Effector memory CD8-positive, alpha-beta T cell (primary cell): ENCODE results near the gene NDUFB11.

Source experiments
- ATAC-seq: fragments of 150-1000 bp; cut with Tn5 transposase; replicated peaks from 2 replicates; pipeline ENCODE4 v1.10.0; 2021; ENCODE audit warnings: mild to moderate bottlenecking, moderate library complexity
- DNase-seq, 3 experiments: peaks; one replicate each; pipeline ENCODE4 v3.0.0; 2021
- H3K27ac Mint-ChIP-seq, 2 donors: one replicate each; pipeline ENCODE4 v1.8.0; 2022; ENCODE audit warnings: mild to moderate bottlenecking in 2 of 2, mixed read lengths in 2 of 2, moderate library complexity in 2 of 2
- H3K27me3 Mint-ChIP-seq, 2 donors: one replicate each; pipeline ENCODE4 v1.8.0; 2022; ENCODE audit warnings: mixed read lengths in 2 of 2
- H3K36me3 Mint-ChIP-seq: one replicate; pipeline ENCODE4 v1.8.0; 2022; ENCODE audit warnings: mild to moderate bottlenecking, moderate library complexity, mixed read lengths; ENCODE audit not compliant: insufficient read depth
- H3K4me1 Mint-ChIP-seq, 2 donors: one replicate each; pipeline ENCODE4 v1.8.0; 2022; ENCODE audit warnings: low read depth in 2 of 2, mixed read lengths in 2 of 2
- H3K4me3 Mint-ChIP-seq, 2 donors: one replicate each; pipeline ENCODE4 v1.8.0; 2022; ENCODE audit warnings: mild to moderate bottlenecking in 2 of 2, mixed read lengths in 2 of 2, moderate library complexity in 2 of 2
- H3K9me3 Mint-ChIP-seq, 2 donors: one replicate each; pipeline ENCODE4 v1.8.0; 2022; ENCODE audit warnings: mixed read lengths in 2 of 2

NDUFB11 gene

DNA sequence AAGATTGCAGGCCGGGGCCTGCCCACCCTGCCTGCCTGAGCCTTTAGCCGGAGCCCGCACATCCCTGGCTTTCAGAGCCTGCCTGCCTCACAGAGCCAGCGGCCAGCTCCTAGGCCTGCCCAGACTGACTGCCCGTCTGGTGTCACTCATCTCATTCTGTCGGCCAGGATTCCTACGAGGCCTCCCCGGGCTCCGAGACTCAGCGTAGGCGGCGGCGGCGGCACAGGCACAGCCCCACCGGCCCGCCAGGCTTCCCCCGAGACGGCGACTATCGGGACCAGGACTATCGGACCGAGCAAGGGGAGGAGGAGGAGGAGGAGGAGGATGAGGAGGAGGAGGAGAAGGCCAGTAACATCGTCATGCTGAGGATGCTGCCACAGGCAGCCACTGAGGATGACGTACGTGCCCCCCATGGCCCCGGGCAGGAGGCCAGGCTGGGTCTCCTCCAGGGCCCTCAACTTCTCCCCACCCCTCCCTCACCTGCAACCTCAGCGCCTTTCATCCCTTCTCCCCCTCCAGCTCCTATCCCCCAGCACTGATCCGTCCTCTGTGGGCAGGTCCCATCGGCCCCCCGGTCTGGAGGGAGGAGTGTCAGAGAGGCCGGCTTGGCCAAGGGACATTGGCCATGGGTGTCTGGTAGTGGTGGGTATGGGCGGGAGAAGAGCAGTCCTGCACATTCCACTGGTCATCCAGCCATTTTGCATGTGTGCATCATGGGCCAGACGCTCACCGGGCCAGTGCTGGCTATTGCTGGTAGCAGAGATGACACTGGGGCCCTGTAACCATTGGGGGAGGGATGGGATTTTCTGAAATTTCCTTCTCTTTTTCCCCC, 26.6 kb upstream of the NDUFB11 start:
- Mint-ChIP-seq H3K9me3 (no peaks in the 10 kb centered on the region), H3K27me3 (no peaks in the 10 kb centered on the region), H3K4me3 (no peak overlapping the region), H3K36me3 (peaks cover 32% of the 10 kb centered on the region), H3K27ac (no peak overlapping the region), H3K4me1 (peaks cover 4 to 5% of the 10 kb centered on the region in 2 donors)
- DNase-seq (no peak), ATAC-seq (no peak)

DNA sequence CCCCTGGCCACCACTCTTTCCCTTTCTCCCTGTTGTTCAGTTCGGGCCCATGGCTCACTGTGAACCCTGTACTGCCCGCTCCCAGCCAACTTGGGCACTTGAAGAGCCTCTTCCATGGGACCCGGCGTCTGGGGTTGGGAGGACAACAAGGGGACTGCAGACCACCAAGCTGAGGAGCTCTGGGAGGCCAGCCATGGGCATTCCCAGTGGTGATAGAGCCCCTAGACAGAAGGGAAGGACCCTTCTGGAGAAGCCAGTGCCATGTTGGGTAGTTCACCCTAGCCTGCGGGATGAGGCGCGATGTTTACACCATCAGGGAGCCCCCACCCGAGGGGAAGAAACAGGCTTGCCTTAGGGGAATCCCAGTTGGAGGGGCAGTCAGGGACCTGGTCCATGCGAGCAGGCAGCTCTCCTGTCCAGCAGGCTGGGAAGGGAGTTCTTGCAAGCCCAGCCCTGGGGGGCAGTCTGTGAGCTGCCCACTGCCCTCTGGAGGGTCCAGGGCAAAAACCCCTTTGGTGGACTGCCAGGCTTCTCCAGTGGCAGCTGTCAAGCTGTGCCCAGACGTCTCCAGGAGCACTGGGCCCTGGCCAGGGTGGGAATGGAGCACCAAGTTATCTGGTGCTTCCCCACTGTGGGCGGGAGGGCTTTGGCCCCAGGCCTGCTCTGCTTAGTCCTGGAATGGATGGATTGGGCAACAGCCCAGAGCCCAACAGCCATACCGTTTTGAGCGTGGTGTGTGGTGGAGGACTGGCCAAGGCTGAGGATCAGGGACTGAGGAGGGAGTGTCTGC, 25.4 kb upstream of the NDUFB11 start:
- Mint-ChIP-seq H3K9me3 (no peaks in the 10 kb centered on the region), H3K27me3 (no peaks in the 10 kb centered on the region), H3K27ac (peak overlapping the region in 1 of 2 donors; percentile 76), H3K4me1 (peaks cover 4 to 5% of the 10 kb centered on the region in 2 donors), H3K36me3 (peaks cover 36% of the 10 kb centered on the region), H3K4me3 (no peak overlapping the region)
- no peak for DNase-seq
- no peak for ATAC-seq

DNA sequence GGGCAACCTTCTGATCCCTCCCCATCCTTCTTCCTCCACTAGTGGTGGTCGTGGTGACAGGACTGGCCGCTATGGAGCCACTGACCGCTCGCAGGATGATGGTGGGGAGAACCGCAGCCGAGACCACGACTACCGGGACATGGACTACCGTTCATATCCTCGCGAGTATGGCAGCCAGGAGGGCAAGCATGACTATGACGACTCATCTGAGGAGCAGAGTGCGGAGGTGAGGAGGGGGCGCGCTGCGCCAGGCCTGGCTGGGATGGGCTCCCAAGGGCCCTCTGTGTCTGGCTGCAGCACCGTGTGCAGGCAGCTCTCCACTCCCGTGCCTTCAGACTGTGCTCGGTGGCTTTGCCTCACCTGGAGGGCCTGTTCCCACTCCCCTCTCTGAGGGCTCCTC, 24.8 kb upstream of the NDUFB11 start:
- ATAC-seq (no peak), DNase-seq (no peak)
- Mint-ChIP-seq H3K36me3 (peaks cover 38% of the 10 kb centered on the region), H3K27me3 (no peaks in the 10 kb centered on the region), H3K4me1 (peaks cover 4 to 5% of the 10 kb centered on the region in 2 donors), H3K27ac (peak overlapping the region in 1 of 2 donors; percentile 41), H3K4me3 (no peak overlapping the region), H3K9me3 (no peaks in the 10 kb centered on the region)

DNA sequence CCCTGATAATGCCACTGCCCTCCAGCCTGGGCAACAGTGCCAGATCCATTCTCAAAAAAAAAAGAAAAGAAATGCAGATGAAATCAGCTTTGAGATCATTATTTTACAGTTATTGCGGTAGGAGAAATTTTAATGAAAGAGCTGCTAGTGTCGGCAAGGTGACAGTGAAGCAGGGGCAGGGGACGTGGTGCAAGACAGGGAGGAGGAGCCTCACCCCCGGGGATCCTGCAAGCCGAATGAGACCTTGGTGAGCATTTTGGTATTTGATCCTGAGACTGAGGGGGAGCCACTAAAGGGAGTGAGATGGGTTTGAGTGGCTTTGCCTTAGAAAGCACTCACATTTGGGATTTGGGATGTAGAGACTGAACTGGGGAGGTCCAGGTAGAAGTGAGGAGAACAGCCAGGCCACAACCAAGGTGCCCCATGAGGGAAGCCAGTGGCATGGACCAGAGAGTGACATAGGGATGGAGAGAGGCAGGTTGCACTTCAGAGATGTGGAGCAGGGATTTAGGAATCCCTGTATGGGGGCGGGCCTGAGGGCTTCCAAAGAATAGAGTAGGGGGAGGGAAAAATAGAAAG, 24.1 kb upstream of the NDUFB11 start:
- DNase-seq (no peak), ATAC-seq (no peak)
- Mint-ChIP-seq H3K4me3 (no peak overlapping the region), H3K36me3 (peaks cover 42% of the 10 kb centered on the region), H3K27me3 (no peaks in the 10 kb centered on the region), H3K9me3 (no peaks in the 10 kb centered on the region), H3K4me1 (peaks cover 4 to 5% of the 10 kb centered on the region in 2 donors), H3K27ac (peak overlapping the region; percentile 41 to 44)

DNA sequence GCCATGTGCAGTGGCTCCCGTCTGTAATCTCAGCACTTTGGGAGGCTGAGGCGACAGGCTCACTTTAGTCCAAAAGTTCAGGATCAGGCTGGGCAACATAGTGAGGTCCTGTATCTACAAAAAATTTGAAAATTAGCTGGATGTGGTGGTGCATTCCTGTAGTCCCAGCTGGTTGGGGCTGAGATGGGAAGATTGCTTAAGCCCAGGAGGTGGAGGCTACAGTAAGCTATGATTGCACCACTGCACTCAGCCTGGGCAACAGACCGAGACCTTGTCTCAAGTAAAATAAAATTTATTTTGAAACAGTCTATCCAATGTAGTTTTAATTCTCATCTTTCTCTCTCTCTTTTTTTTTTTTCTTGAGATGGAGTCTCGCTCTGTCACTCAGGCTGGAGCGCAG, 21.6 kb upstream of the NDUFB11 start:
- DNase-seq: no peak
- Mint-ChIP-seq H3K36me3 (peaks cover 44% of the 10 kb centered on the region), H3K4me3 (no peak overlapping the region), H3K4me1 (peaks cover 4 to 5% of the 10 kb centered on the region in 2 donors), H3K27ac (no peak overlapping the region), H3K9me3 (no peaks in the 10 kb centered on the region), H3K27me3 (no peaks in the 10 kb centered on the region)
- ATAC-seq: no peak

DNA sequence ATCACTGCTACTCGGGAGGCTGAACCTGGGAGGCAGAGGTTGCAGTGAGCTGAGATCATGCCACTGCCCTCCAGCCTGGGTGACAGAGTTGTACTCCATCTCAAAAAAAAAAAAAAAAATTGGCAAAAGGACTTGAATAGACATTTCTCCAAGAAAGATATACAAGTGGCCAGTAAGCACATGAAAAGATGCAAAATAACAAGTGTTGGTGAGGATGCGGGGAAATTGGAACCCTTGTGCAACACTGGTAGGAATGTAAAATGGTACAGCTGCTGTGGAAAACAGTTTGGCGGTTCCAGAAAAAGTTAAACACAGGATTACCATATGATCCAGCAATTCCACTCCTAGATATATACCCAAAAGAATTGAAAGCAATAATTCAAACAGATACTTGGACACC, 19.9 kb upstream of the NDUFB11 start:
- Mint-ChIP-seq H3K27me3 (no peaks in the 10 kb centered on the region), H3K36me3 (peaks cover 35% of the 10 kb centered on the region), H3K9me3 (no peaks in the 10 kb centered on the region), H3K4me1 (peaks cover 4 to 5% of the 10 kb centered on the region in 2 donors), H3K27ac (no peak overlapping the region), H3K4me3 (no peak overlapping the region)
- DNase-seq (no peak), ATAC-seq (no peak)

DNA sequence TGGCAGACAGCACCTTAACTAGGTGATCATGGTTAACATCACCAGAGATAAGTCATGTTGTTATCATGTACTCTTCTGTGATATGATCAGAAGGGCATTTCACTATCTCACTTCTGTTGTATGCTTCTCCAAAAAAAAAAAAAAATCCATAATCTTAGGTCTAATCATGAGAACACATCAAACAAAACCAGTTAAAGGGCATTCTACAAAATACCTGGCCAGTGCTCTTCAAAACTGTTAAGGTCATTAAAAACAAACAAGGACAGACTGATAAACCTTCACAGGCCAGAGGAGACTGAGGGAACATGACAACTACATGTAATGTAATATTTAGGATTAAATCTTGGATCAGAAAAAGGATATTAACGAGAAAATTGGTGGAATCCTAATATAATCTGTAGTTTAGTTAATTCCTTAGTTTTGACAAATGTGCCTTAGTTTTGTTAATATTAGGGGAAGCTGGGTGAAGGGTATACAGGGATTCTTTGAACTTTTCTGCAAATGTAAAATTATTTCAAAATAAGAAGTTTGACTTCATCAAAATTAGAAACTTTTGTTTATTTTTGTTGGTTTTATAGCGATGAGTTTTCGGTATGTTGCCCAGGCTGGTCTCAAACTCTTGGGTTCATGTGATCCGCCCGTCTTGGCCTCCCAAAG, 18.6 kb upstream of the NDUFB11 start:
- DNase-seq: no peak
- peak overlapping the region in 1 of 2 donors; percentile 78 for H3K27ac Mint-ChIP-seq
- no peaks in the 10 kb centered on the region for H3K27me3 Mint-ChIP-seq
- H3K9me3 Mint-ChIP-seq: no peaks in the 10 kb centered on the region
- H3K36me3 Mint-ChIP-seq: peaks cover 37% of the 10 kb centered on the region
- H3K4me3 Mint-ChIP-seq: no peak overlapping the region
- ATAC-seq: no peak
- peaks cover 0 to 4% of the 10 kb centered on the region in 2 donors for H3K4me1 Mint-ChIP-seq

DNA sequence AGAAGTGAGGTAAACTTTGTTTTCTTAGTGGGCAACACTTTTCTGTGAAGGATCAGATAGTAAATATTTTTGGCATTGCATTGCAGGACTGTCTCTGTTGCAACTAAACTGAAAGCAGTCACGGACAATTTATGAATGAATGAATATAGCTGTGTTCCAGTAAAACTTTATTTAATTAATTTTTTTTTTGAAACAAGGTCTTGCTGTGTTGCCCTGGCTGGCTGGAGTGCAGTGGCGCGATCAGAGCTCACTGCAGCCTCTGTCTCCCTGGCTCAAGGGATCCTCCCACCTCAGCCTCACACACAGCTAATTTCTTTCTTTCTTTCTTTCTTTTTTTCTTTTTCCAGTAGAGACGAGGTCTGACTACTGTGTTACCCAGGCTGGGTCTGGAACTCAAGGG, 16.3 kb upstream of the NDUFB11 start:
- Mint-ChIP-seq H3K27me3 (no peaks in the 10 kb centered on the region), H3K4me1 (no peaks in the 10 kb centered on the region), H3K9me3 (no peaks in the 10 kb centered on the region), H3K4me3 (no peak overlapping the region), H3K27ac (peak overlapping the region in 1 of 2 donors; percentile 46), H3K36me3 (peaks cover 51% of the 10 kb centered on the region)
- ATAC-seq: no peak
- DNase-seq: no peak

DNA sequence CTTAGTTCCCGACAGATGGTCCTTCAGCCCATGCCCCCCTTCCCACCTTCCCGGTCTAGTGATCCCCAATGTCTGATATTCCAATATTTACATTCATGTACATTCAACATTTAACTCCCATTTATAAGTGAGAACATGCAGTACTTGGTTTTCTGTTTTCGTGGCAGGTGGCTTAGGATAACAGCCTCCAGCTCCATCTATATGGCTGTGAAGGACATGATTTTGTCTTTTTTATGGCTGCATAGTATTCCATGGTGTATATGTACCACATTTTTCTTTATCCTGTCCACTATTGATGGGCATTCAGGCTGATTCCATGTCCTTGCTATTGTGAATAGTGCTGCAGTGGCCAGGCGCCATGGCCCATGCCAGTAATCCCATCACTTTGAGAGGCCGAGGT, 14.3 kb upstream of the NDUFB11 start:
- Mint-ChIP-seq H3K9me3 (no peaks in the 10 kb centered on the region), H3K36me3 (peaks cover 51% of the 10 kb centered on the region), H3K27ac (no peak overlapping the region), H3K27me3 (no peaks in the 10 kb centered on the region), H3K4me1 (no peaks in the 10 kb centered on the region), H3K4me3 (no peak overlapping the region)
- no peak for ATAC-seq
- DNase-seq: no peak

DNA sequence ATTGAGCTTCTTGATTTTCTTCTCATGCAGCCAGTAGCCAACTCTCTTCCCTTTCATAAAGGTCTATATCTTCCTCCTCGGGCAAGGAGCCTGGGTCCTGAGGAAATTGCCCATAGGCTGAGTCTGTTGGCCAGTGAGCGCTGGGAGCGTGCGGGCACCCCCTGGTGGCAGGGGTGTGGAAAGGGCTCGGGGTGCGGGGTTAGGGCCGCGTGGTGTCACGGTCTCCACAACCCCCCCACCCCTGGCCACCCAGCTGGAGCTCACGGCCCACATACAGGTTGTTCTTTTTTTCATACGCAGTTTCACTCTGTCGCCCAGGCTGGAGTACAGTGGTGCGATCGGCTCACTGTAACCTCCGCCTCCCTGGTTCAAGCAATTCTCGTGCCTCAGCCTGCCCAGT, 13.6 kb upstream of the NDUFB11 start:
- Mint-ChIP-seq H3K27me3 (no peaks in the 10 kb centered on the region), H3K4me3 (no peak overlapping the region), H3K9me3 (no peaks in the 10 kb centered on the region), H3K36me3 (peaks cover 52% of the 10 kb centered on the region), H3K27ac (no peak overlapping the region), H3K4me1 (no peaks in the 10 kb centered on the region)
- DNase-seq (no peak), ATAC-seq (no peak)

DNA sequence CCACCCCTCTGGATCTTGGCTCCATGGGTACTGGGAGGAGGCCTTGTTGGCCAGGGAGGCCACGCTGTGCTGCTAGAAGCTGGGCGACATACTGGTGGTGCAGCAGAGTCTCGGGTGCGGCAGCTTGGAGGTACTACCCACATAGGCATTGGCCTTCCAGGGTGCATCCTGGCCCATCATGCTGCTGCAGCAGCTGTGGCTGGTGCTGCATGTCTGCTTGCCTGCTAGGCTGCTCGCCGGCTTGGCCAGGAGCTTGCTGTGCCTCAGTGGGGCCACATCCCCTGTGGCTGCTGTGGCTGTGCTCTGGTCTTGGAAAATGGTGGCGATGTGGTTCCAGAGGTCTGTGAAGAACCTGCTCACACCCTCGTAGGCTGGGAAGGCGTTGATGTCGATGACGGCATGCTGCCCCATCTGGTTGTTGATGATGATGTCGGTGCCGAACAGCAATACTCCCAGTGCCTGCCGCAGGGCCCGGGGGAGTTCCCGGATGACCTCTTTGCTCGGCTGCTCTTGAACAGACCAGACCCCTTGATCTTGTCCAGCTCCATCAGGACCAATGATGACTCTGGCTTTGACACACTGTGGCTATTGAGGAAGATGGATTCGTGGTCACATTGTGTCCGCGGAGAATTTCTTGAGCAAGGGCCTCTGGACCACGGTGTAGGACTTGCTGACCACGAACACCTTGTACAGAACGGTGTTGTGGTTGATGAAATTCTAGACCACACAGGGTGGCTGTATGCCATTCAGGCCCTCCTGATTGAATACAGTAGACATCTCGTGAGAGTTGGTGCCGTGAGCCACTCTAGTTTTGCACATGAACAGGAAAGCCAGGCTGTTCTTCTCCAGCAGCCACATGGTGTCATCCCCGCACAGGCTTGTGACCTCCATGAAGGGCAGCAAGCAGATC, 12.4 kb upstream of the NDUFB11 start:
- Mint-ChIP-seq H3K27ac (peak overlapping the region in 1 of 2 donors; percentile 70), H3K4me1 (no peaks in the 10 kb centered on the region), H3K9me3 (no peaks in the 10 kb centered on the region), H3K4me3 (no peak overlapping the region), H3K27me3 (no peaks in the 10 kb centered on the region), H3K36me3 (peaks cover 60% of the 10 kb centered on the region)
- no peak for DNase-seq
- ATAC-seq: no peak

DNA sequence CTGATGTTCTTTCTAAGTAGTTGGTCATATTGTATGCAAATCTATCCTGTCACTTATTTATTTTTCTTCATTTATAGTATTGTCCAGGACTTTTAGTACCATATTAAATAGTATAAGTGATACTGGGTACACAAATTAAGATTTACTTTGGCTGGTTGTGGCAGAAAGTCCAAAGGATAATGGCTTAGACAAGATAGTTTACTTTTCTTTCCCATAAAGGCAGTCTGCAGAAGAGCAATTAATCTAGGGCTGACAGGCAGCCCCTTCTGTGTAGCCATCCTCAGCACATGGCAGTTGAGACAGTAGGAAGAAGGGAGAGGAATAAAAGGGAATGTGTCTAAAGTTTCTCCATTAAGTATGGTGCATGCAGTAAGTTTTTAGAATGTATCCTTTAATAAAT, 6.9 kb upstream of the NDUFB11 start:
- Mint-ChIP-seq H3K4me1 (peaks cover 10 to 11% of the 10 kb centered on the region in 2 donors), H3K36me3 (peaks cover 54% of the 10 kb centered on the region), H3K9me3 (no peaks in the 10 kb centered on the region), H3K27me3 (no peaks in the 10 kb centered on the region), H3K4me3 (no peak overlapping the region), H3K27ac (no peak overlapping the region)
- no peak for DNase-seq
- ATAC-seq: no peak
